Mesodermal cell (in vitro differentiated cells): Measurements from ENCODE around the gene MRPS35.
"Not testable (repeated sequence)": the region's sequence is repeated elsewhere in the genome, so short reads cannot be mapped to it uniquely, and the experiment has no call there.

Source experiments
- H3K27ac ChIP-seq: 2 replicates; pipeline ENCODE4 v1.7.0; 2013; ENCODE audit warnings: mild to moderate bottlenecking, low read depth, low read length, moderate library complexity; ENCODE audit not compliant: severe bottlenecking
- H3K36me3 ChIP-seq: 2 replicates; pipeline ENCODE4 v1.7.1; 2013; ENCODE audit warnings: mild to moderate bottlenecking, low read length, moderate library complexity; ENCODE audit not compliant: control insufficient read depth, insufficient read depth
- H3K4me1 ChIP-seq: one replicate; pipeline ENCODE4 v1.7.1; 2013; ENCODE audit warnings: mild to moderate bottlenecking, low read length; ENCODE audit not compliant: insufficient read depth, control insufficient read depth, poor library complexity, severe bottlenecking
- H3K4me3 ChIP-seq: 2 replicates; pipeline ENCODE4 v1.7.0; 2013; ENCODE audit warnings: low read length, control low read depth, mild to moderate bottlenecking; ENCODE audit not compliant: insufficient read depth, poor library complexity, severe bottlenecking; ENCODE audit errors: extremely low read depth
- H3K9me3 ChIP-seq: 2 replicates; pipeline ENCODE4 v1.7.1; 2013; ENCODE audit warnings: mild to moderate bottlenecking, low read length, moderate library complexity; ENCODE audit not compliant: control insufficient read depth
- WGBS, 2 experiments: methylation state at CpG; one replicate each; pipeline ENCODE4 v1.1.5; 2013; ENCODE audit warnings: missing lambda C conversion rate in 2 of 2; ENCODE audit not compliant: insufficient coverage in 2 of 2; 5-methylcytosine and 5-hydroxymethylcytosine counted together

The MRPS35 gene

GRCh38 chr12:27743601-27744000 is 33.0 kb downstream of the MRPS35 start:
- Histone ChIP-seq H3K4me1 (no peaks in the 10 kb centered on the region), H3K27ac (no peak overlapping the region), H3K36me3 (peaks cover 57% of the 10 kb centered on the region), H3K4me3 (no peak overlapping the region), H3K9me3 (no peaks in the 10 kb centered on the region)
- 80 to 100% methylated on average over 1 to 2 of the region's 5 CpGs for WGBS, 2 experiments

- peaks cover 44% of the 10 kb centered on the region for H3K36me3 ChIP-seq
These were observed 35.1 kb downstream of the MRPS35 start for GRCh38 chr12:27745734-27746133.

GRCh38 chr12:27747111-27747820 is 36.6 kb downstream of the MRPS35 start:
- WGBS, 2 experiments = 100% methylated on average over 1 of the region's 3 CpGs
- H3K4me3 ChIP-seq = no peak overlapping the region
- H3K4me1 ChIP-seq = no peaks in the 10 kb centered on the region
- H3K9me3 ChIP-seq = no peaks in the 10 kb centered on the region
- H3K27ac ChIP-seq = no peak overlapping the region
- H3K36me3 ChIP-seq = peaks cover 45% of the 10 kb centered on the region

More at GRCh38 chr12:27745734-27746133, 35.1 kb downstream of the MRPS35 start:
- WGBS, 2 experiments = no CpG with 5 or more reads among the region's 1 CpG
- not testable (repeated sequence) for H3K4me1 ChIP-seq, H3K9me3 ChIP-seq, H3K27ac ChIP-seq, H3K4me3 ChIP-seq

- no peaks in the 10 kb centered on the region for H3K4me1 ChIP-seq
- WGBS, 2 experiments = 90 to 95% methylated on average over 11 to 12 of the region's 15 CpGs
- no peak overlapping the region for H3K4me3 ChIP-seq
- H3K27ac ChIP-seq = no peak overlapping the region
- H3K36me3 ChIP-seq = peaks cover 31% of the 10 kb centered on the region
- no peaks in the 10 kb centered on the region for H3K9me3 ChIP-seq
These were observed 40.9 kb downstream of the MRPS35 start for GRCh38 chr12:27751386-27752047.

- Histone ChIP-seq H3K4me1 (no peaks in the 10 kb centered on the region), H3K4me3 (no peak overlapping the region), H3K9me3 (no peaks in the 10 kb centered on the region), H3K27ac (no peak overlapping the region), H3K36me3 (peaks cover 31% of the 10 kb centered on the region)
- WGBS, 2 experiments = 88 to 100% methylated on average over 2 to 3 of the region's 3 CpGs
These were observed 44.2 kb downstream of the MRPS35 start for GRCh38 chr12:27754795-27755194.

GRCh38 chr12:27756670-27757195 is 46.1 kb downstream of the MRPS35 start:
- Histone ChIP-seq H3K36me3 (peaks cover 23% of the 10 kb centered on the region), H3K4me3 (no peak overlapping the region), H3K4me1 (no peaks in the 10 kb centered on the region), H3K9me3 (no peaks in the 10 kb centered on the region), H3K27ac (no peak overlapping the region)
- WGBS, 2 experiments = 67 to 97% methylated on average over 3 of the region's 7 CpGs

GRCh38 chr12:27762757-27763156 is 52.1 kb downstream of the MRPS35 start:
- Histone ChIP-seq H3K4me1 (no peaks in the 10 kb centered on the region), H3K9me3 (no peaks in the 10 kb centered on the region), H3K36me3 (no peaks in the 10 kb centered on the region), H3K27ac (no peak overlapping the region), H3K4me3 (no peak overlapping the region)
- WGBS, 2 experiments = 94 to 96% methylated on average over 2 of the region's 2 CpGs

- H3K9me3 ChIP-seq = no peaks in the 10 kb centered on the region
- no peak overlapping the region for H3K27ac ChIP-seq
- no peaks in the 10 kb centered on the region for H3K36me3 ChIP-seq
- no peaks in the 10 kb centered on the region for H3K4me1 ChIP-seq
- H3K4me3 ChIP-seq = no peak overlapping the region
- 90 to 93% methylated on average over 2 of the region's 3 CpGs for WGBS, 2 experiments
These were observed 56.0 kb downstream of the MRPS35 start for GRCh38 chr12:27766587-27766986.

GRCh38 chr12:27769142-27769673 is 58.6 kb downstream of the MRPS35 start:
- H3K36me3 ChIP-seq = no peaks in the 10 kb centered on the region
- no peaks in the 10 kb centered on the region for H3K4me1 ChIP-seq
- WGBS, 2 experiments = 91 to 97% methylated on average over 5 to 8 of the region's 8 CpGs
- H3K4me3 ChIP-seq = no peak overlapping the region
- H3K9me3 ChIP-seq = no peaks in the 10 kb centered on the region
- no peak overlapping the region for H3K27ac ChIP-seq

- Histone ChIP-seq H3K36me3 (no peaks in the 10 kb centered on the region), H3K27ac (no peak overlapping the region), H3K9me3 (no peaks in the 10 kb centered on the region), H3K4me3 (no peak overlapping the region), H3K4me1 (no peaks in the 10 kb centered on the region)
- WGBS, 2 experiments = 80% methylated on average over 2 of the region's 3 CpGs; no CpG with 5 or more reads in 1 of the 2 experiments
These were observed 61.1 kb downstream of the MRPS35 start for GRCh38 chr12:27771481-27772327.
